NT2/D1 (cell line): ENCODE measurements around the gene RCVRN.

Experiments used
- DNase-seq: peaks from one replicate; pipeline ENCODE4 v3.0.0-alpha.2; 2011; ENCODE audit warnings: low read depth, low spot score
- H3K27me3 ChIP-seq: 2 replicates; pipeline ENCODE4 v1.6.0; 2011; ENCODE audit warnings: mild to moderate bottlenecking; ENCODE audit not compliant: insufficient read length, insufficient read depth
- H3K36me3 ChIP-seq: 2 replicates; pipeline ENCODE4 v1.6.1; 2011; ENCODE audit warnings: mild to moderate bottlenecking, low read length, mixed read lengths; ENCODE audit not compliant: insufficient read depth, insufficient read length
- H3K4me1 ChIP-seq: 2 replicates; pipeline ENCODE4 v1.5.1; 2011; ENCODE audit not compliant: insufficient read depth, insufficient read length
- H3K4me3 ChIP-seq: 2 replicates; pipeline ENCODE4 v1.5.1; 2011; ENCODE audit warnings: low read depth; ENCODE audit not compliant: insufficient read length
- H3K9ac ChIP-seq: 2 replicates; pipeline ENCODE4 v1.6.0; 2011; ENCODE audit warnings: low read depth; ENCODE audit not compliant: insufficient read length
- H3K9me3 ChIP-seq: 2 replicates; pipeline ENCODE4 v1.5.1; 2011; ENCODE audit warnings: mild to moderate bottlenecking, low read length; ENCODE audit not compliant: insufficient read depth
- SUZ12 ChIP-seq: IDR thresholded peaks from 2 replicates; pipeline ENCODE4 v1.6.1; 2011; ENCODE audit not compliant: insufficient read length, insufficient read depth; ENCODE audit errors: extremely low read depth
- YY1 ChIP-seq: IDR thresholded peaks from 2 replicates; pipeline ENCODE4 v1.6.1; 2011; ENCODE audit not compliant: insufficient read length, insufficient read depth
- ZNF274 ChIP-seq: IDR thresholded peaks from 2 replicates; pipeline ENCODE4 v1.6.1; 2011; ENCODE audit warnings: mild to moderate bottlenecking, low read depth, low read length

Gene RCVRN

GRCh38 chr17:9940841-9941240 lies 35.8 kb upstream of the RCVRN start:
- H3K9me3 ChIP-seq: peaks cover 4% of the 10 kb centered on the region; the same call in 1 of the 2 replicates
- TF ChIP-seq YY1: no peak
- no peak for TF ChIP-seq ZNF274
- TF ChIP-seq SUZ12: no peak
- no peak overlapping the region for H3K9ac ChIP-seq
- H3K27me3 ChIP-seq: no peaks in the 10 kb centered on the region
- DNase-seq: no peak
- H3K4me1 ChIP-seq: no peaks in the 10 kb centered on the region
- peaks cover 32% of the 10 kb centered on the region for H3K36me3 ChIP-seq
- no peak overlapping the region for H3K4me3 ChIP-seq

GRCh38 chr17:9938764-9939163 lies 33.7 kb upstream of the RCVRN start:
- Histone ChIP-seq H3K27me3 (no peaks in the 10 kb centered on the region), H3K4me3 (no peak overlapping the region), H3K4me1 (no peaks in the 10 kb centered on the region), H3K36me3 (peaks cover 36% of the 10 kb centered on the region), H3K9ac (no peak overlapping the region), H3K9me3 (peaks cover 4% of the 10 kb centered on the region; the same call in 1 of the 2 replicates)
- no peak for TF ChIP-seq ZNF274
- no peak for TF ChIP-seq YY1
- no peak for TF ChIP-seq SUZ12
- DNase-seq: no peak

DNA sequence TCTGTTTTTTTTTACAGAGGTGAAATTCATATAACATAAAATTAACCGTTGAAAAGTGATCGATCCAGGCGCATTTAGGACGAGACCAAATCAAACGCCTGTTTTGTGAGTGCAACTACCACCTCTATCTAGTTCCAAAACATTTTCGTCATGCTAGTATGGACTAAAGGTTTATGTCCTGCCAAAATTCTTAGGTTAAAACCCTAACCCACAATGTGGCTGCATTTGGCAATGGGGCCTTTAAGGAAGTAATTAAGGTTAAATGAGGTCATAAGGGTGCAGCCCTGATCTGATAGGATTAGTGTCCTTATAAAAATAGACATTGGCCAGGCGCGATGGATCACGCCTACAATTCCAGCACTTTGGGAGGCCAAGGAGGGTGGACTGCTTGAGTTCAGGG lies 32.8 kb upstream of the RCVRN start:
- no peaks in the 10 kb centered on the region for H3K4me1 ChIP-seq
- H3K36me3 ChIP-seq: peaks cover 37% of the 10 kb centered on the region
- peaks cover 4% of the 10 kb centered on the region; the same call in 1 of the 2 replicates for H3K9me3 ChIP-seq
- TF ChIP-seq SUZ12 (no peak), ZNF274 (no peak)
- DNase-seq: no peak
- no peak overlapping the region for H3K9ac ChIP-seq
- H3K4me3 ChIP-seq: no peak overlapping the region
- H3K27me3 ChIP-seq: no peaks in the 10 kb centered on the region

DNA sequence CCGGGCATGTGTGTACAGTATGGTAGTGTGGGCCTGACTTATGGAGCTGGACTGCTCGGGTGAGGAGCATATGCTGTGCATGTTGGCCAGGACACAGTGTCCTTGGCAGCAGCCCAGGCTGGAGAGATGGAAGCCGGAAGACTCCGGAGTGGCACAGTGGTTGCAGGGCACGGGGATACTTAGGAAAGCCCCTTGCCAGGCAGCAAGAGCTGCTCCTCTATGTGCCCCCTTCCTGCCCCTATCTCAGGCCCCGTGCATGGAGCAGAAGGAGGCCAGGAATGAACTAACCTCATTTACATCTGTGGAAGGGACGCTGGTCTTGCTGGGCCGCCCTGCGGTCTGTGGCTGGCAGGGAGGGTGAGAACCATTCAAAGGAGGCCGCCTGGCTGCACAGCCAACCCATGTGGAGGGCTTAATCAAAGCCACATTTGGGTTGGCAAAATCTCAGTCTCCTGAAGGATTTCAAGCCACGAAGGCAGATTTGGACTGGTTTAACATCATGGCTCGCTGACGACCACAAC lies 32.2 kb upstream of the RCVRN start:
- DNase-seq: no peak
- peaks cover 4% of the 10 kb centered on the region; the same call in 1 of the 2 replicates for H3K9me3 ChIP-seq
- no peak overlapping the region for H3K9ac ChIP-seq
- no peaks in the 10 kb centered on the region for H3K27me3 ChIP-seq
- H3K4me3 ChIP-seq: no peak overlapping the region
- H3K4me1 ChIP-seq: no peaks in the 10 kb centered on the region
- TF ChIP-seq YY1 (no peak), ZNF274 (no peak)
- peaks cover 31% of the 10 kb centered on the region for H3K36me3 ChIP-seq

GRCh38 chr17:9936095-9936494 lies 31.0 kb upstream of the RCVRN start:
- no peak for DNase-seq
- Histone ChIP-seq H3K4me1 (no peaks in the 10 kb centered on the region), H3K36me3 (peaks cover 24% of the 10 kb centered on the region), H3K4me3 (no peak overlapping the region), H3K9me3 (peaks cover 4% of the 10 kb centered on the region; the same call in 1 of the 2 replicates), H3K9ac (no peak overlapping the region), H3K27me3 (no peaks in the 10 kb centered on the region)
- TF ChIP-seq SUZ12: no peak
- TF ChIP-seq YY1: no peak
- no peak for TF ChIP-seq ZNF274

GRCh38 chr17:9935408-9935807 lies 30.3 kb upstream of the RCVRN start:
- no peak for DNase-seq
- Histone ChIP-seq H3K27me3 (no peaks in the 10 kb centered on the region), H3K4me3 (no peak overlapping the region), H3K4me1 (no peaks in the 10 kb centered on the region), H3K36me3 (peaks cover 24% of the 10 kb centered on the region), H3K9me3 (peaks cover 4% of the 10 kb centered on the region; the same call in 1 of the 2 replicates), H3K9ac (no peak overlapping the region)
- no peak for TF ChIP-seq SUZ12
- TF ChIP-seq YY1: no peak
- TF ChIP-seq ZNF274: no peak

DNA sequence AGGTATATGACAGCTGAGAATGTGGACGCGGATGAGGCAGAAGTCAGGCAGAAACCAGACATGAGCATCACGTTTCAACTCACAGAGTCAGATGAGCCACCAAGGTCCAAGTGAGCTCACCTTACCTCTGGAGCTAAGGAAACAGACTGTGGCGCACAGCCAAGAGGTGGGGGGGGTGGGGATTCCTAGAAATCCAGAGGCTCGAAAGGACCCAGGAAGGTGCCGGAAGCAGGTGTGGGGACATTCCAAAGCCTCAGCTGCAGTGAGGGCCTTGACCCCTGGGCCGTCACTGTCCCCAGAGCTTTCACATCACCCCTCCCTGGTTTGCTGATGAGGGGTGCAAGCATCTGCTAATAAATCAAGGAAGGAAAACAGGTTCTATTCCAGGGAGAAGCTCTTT lies 29.3 kb upstream of the RCVRN start:
- Histone ChIP-seq H3K9ac (no peak overlapping the region), H3K4me1 (no peaks in the 10 kb centered on the region), H3K4me3 (no peak overlapping the region), H3K27me3 (no peaks in the 10 kb centered on the region), H3K9me3 (peaks cover 4% of the 10 kb centered on the region; the same call in 1 of the 2 replicates), H3K36me3 (peaks cover 19% of the 10 kb centered on the region)
- no peak for DNase-seq
- no peak for TF ChIP-seq SUZ12
- no peak for TF ChIP-seq YY1
- TF ChIP-seq ZNF274: no peak
